Bronchus fibroblast of lung (primary cell): ENCODE measurements around the gene HTRA1. TPM values are rescaled to one million over a fixed set of nuclear protein-coding genes. Genes with fewer than 3 reads are reported as not detected.

Experiments
- total RNA-seq: library from RNA; depleted of rRNA; stranded (reverse); fragments of >200 nt; gene quantifications from 2 replicates; pipeline ENCODE4 v1.2.3, GENCODE V29; 2015

The HTRA1 gene
- 57.0 and 62.6 TPM in 2 replicates for total RNA-seq

DNA sequence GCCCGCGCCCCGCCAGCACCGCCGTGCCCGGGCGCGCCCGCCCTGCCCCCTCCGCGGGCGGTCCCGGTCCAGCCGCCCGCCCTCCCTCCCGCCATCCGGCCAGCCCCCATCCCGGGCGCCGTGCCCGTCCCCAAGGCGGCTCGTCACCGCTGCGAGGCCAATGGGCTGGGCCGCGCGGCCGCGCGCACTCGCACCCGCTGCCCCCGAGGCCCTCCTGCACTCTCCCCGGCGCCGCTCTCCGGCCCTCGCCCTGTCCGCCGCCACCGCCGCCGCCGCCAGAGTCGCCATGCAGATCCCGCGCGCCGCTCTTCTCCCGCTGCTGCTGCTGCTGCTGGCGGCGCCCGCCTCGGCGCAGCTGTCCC lies at the start of gene HTRA1:
TSS of gene HTRA1 (plus strand) at position 187 of the 362 bp plus-strand sequence. CDS start at position 287, 100 bp downstream.

GRCh38 chr10:122454603-122455080 lies 6.7 kb upstream of the HTRA1 start, which contains the start of gene ARMS2:
ARMS2 (plus strand) TSS chr10:122454653; CDS start chr10:122454728, 75 bp downstream.

GRCh38 chr10:122560279-122560804 lies 99.0 kb downstream of the HTRA1 start, which contains the start of gene DMBT1:
DMBT1 (plus strand) TSS chr10:122560754; CDS start chr10:122560771, 17 bp downstream.

Other genes starting within 250 kb of the HTRA1 start
- gene BTBD16, start 190.3 kb upstream of the HTRA1 start, total RNA-seq = not detected in 2 replicates
- gene PLEKHA1, start 86.8 kb upstream of the HTRA1 start, total RNA-seq = 7.7 and 9.8 TPM in 2 replicates
- gene ARMS2, start 6.9 kb upstream of the HTRA1 start, total RNA-seq = not detected in 2 replicates
- gene DMBT1, start 99.2 kb downstream of the HTRA1 start, total RNA-seq = not detected in 2 replicates
- not detected in 2 replicates for gene C10orf120, start 238.3 kb downstream of the HTRA1 start, total RNA-seq